Measurements from ENCODE around the gene LIN37.

GRCh38 chr19:35792888-35793287 is 44.5 kb downstream of the LIN37 start:
- TF ChIP-seq POLR2AphosphoS5 (IDR thresholded peaks at IDR 0.05; ENCODE audit: low read depth, low read length) (no peak), SIN3A (IDR thresholded peaks at IDR 0.05; ENCODE audit: borderline replicate concordance, insufficient read depth, low read length) (no peak), REST (IDR thresholded peaks at IDR 0.05; ENCODE audit: insufficient read depth in 1 of 2, low read depth in 2 of 2, low read length in 2 of 2) (no peak)
